GM19193 (cell line): ENCODE data around the gene STOM.

Experiments used
- POLR2A ChIP-seq: IDR thresholded peaks from 4 replicates; pipeline ENCODE4 v1.6.1; 2011; ENCODE audit not compliant: insufficient read depth, insufficient read length; ENCODE audit errors: extremely low read depth

Gene STOM

GRCh38 chr9:121376214-121376830, 6.3 kb upstream of the STOM start:
- TF ChIP-seq POLR2A, result no peak

- TF ChIP-seq POLR2A, result no peak
Measured at GRCh38 chr9:121373011-121373729, 3.1 kb upstream of the STOM start.

GRCh38 chr9:121372239-121373010, 2.4 kb upstream of the STOM start:
- no peak for TF ChIP-seq POLR2A

- TF ChIP-seq POLR2A, result no peak
Measured at GRCh38 chr9:121371495-121372061, 1.5 kb upstream of the STOM start.

- no peak for TF ChIP-seq POLR2A
Measured at GRCh38 chr9:121368745-121369144, 1.3 kb downstream of the STOM start.

GRCh38 chr9:121368138-121368522, 1.9 kb downstream of the STOM start:
- TF ChIP-seq POLR2A, result no peak

GRCh38 chr9:121367306-121368137, 2.5 kb downstream of the STOM start:
- no peak for TF ChIP-seq POLR2A

GRCh38 chr9:121366611-121367192, 3.3 kb downstream of the STOM start:
- TF ChIP-seq POLR2A, result no peak

- no peak for TF ChIP-seq POLR2A
Measured at GRCh38 chr9:121365564-121365963, 4.5 kb downstream of the STOM start.

- no peak for TF ChIP-seq POLR2A
Measured at GRCh38 chr9:121364886-121365285, 5.2 kb downstream of the STOM start.

- TF ChIP-seq POLR2A, result no peak
Measured at GRCh38 chr9:121364077-121364476, 6.0 kb downstream of the STOM start.

GRCh38 chr9:121363622-121363961, 6.5 kb downstream of the STOM start:
- TF ChIP-seq POLR2A, result no peak

GRCh38 chr9:121362813-121363621, 7.0 kb downstream of the STOM start:
- no peak for TF ChIP-seq POLR2A

GRCh38 chr9:121360601-121361374, 9.3 kb downstream of the STOM start:
- TF ChIP-seq POLR2A, result no peak
